Neural cell (in vitro differentiated cells): ENCODE results near the gene PRR14.

Experiments
- MXI1 ChIP-seq: fragments of 450-650 bp; conservative IDR thresholded peaks from 2 replicates; pipeline ENCODE4 v1.6.1; 2014; ENCODE audit warnings: antibody characterized with exemption, mild to moderate bottlenecking; ENCODE audit not compliant: poor library complexity, severe bottlenecking
- POLR2AphosphoS5 ChIP-seq: IDR thresholded peaks from 2 replicates; pipeline ENCODE4 v1.6.1; 2012
- TF ChIP-seq, protein P1 (sequence below): fragments of 450-650 bp; IDR thresholded peaks from 2 replicates; pipeline ENCODE4 v1.5.1; 2014; ENCODE audit warnings: antibody characterized with exemption, mild to moderate bottlenecking, moderate library complexity; ENCODE audit not compliant: poor library complexity, severe bottlenecking
- TF ChIP-seq, protein P2 (sequence below): IDR thresholded peaks from 2 replicates; pipeline ENCODE4 v1.6.1; 2012; ENCODE audit warnings: borderline replicate concordance

DNA sequence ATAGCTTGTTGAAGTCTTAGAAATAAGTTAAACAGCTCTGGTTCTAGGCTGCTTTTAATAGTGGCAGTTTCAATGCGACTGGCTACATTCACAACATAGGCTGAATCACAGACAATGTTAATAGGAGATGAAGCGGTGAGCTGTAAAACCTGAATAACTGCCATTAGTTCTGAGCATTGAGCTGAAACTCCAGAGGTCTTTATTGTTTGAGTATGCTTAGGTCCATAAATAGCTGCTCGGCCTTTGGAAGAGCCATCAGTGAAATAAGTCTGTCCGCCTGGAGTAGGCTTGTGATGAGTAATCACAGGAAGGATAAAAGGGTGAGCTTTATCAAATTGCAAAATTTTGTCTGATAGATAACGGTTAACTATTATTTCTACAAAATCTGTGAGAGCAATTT, 31.1 kb upstream of the PRR14 start:
- no peak for TF ChIP-seq POLR2AphosphoS5
- TF ChIP-seq, protein P1, sequence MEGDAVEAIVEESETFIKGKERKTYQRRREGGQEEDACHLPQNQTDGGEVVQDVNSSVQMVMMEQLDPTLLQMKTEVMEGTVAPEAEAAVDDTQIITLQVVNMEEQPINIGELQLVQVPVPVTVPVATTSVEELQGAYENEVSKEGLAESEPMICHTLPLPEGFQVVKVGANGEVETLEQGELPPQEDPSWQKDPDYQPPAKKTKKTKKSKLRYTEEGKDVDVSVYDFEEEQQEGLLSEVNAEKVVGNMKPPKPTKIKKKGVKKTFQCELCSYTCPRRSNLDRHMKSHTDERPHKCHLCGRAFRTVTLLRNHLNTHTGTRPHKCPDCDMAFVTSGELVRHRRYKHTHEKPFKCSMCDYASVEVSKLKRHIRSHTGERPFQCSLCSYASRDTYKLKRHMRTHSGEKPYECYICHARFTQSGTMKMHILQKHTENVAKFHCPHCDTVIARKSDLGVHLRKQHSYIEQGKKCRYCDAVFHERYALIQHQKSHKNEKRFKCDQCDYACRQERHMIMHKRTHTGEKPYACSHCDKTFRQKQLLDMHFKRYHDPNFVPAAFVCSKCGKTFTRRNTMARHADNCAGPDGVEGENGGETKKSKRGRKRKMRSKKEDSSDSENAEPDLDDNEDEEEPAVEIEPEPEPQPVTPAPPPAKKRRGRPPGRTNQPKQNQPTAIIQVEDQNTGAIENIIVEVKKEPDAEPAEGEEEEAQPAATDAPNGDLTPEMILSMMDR: no peak
- no peak for TF ChIP-seq MXI1
- TF ChIP-seq, protein P2, sequence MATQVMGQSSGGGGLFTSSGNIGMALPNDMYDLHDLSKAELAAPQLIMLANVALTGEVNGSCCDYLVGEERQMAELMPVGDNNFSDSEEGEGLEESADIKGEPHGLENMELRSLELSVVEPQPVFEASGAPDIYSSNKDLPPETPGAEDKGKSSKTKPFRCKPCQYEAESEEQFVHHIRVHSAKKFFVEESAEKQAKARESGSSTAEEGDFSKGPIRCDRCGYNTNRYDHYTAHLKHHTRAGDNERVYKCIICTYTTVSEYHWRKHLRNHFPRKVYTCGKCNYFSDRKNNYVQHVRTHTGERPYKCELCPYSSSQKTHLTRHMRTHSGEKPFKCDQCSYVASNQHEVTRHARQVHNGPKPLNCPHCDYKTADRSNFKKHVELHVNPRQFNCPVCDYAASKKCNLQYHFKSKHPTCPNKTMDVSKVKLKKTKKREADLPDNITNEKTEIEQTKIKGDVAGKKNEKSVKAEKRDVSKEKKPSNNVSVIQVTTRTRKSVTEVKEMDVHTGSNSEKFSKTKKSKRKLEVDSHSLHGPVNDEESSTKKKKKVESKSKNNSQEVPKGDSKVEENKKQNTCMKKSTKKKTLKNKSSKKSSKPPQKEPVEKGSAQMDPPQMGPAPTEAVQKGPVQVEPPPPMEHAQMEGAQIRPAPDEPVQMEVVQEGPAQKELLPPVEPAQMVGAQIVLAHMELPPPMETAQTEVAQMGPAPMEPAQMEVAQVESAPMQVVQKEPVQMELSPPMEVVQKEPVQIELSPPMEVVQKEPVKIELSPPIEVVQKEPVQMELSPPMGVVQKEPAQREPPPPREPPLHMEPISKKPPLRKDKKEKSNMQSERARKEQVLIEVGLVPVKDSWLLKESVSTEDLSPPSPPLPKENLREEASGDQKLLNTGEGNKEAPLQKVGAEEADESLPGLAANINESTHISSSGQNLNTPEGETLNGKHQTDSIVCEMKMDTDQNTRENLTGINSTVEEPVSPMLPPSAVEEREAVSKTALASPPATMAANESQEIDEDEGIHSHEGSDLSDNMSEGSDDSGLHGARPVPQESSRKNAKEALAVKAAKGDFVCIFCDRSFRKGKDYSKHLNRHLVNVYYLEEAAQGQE: no peak
